Stomach (tissue), 9 donors: ENCODE results near the gene NHERF1. TPM values are rescaled to one million over a fixed set of nuclear protein-coding genes. Genes with fewer than 3 reads are reported as not detected.

Experiments used
- DNase-seq, 2 donors: peaks; one replicate each; pipeline versions ENCODE4 v3.0.0 to v3.0.0-alpha.2; 2013 to 2019
- H3K27ac ChIP-seq, 5 donors: fragments of 200-600 bp in 4 of 5; sonication (generic) in 4 of 5; one replicate each; pipeline ENCODE4 v1.5.1; 2013 to 2019; ENCODE audit warnings: mild to moderate bottlenecking in 1 of 5, moderate library complexity in 1 of 5
- H3K27me3 ChIP-seq, 3 donors: fragments of 200-600 bp; sonication (generic); one replicate each; pipeline ENCODE4 v1.5.1; 2017 to 2019; ENCODE audit warnings: mixed run types in 1 of 3
- H3K36me3 ChIP-seq, 4 donors: fragments of 200-600 bp; sonication (generic); 1 replicate in 3 of 4; 2 replicates in 1 of 4; pipeline ENCODE4 v1.5.1; 2016 to 2019
- H3K4me1 ChIP-seq, 4 donors: fragments of 200-600 bp; sonication (generic); one replicate each; pipeline ENCODE4 v1.5.1; 2016 to 2019
- H3K4me3 ChIP-seq, 4 donors: fragments of 200-600 bp; sonication (generic) in 3 of 4; one replicate each; pipeline ENCODE4 v1.5.1; 2016 to 2019; ENCODE audit warnings: mild to moderate bottlenecking in 1 of 4
- H3K9me3 ChIP-seq, 4 donors: fragments of 200-600 bp; sonication (generic); one replicate each; pipeline ENCODE4 v1.5.1; 2016 to 2019
- EP300 ChIP-seq: sonication (generic); formaldehyde crosslinking; IDR thresholded peaks from one replicate; pipeline ENCODE4 v1.6.1; 2017; ENCODE audit warnings: antibody characterized with exemption
- POLR2A ChIP-seq, 4 donors: fragments of 450-650 bp; IDR thresholded peaks; one replicate each; pipeline ENCODE4 v1.6.1; 2016; ENCODE audit warnings: antibody characterized with exemption in 4 of 4, control low read depth in 2 of 4, mild to moderate bottlenecking in 1 of 4, moderate library complexity in 1 of 4
- POLR2AphosphoS5 ChIP-seq, 3 donors: sonication (generic); formaldehyde crosslinking; IDR thresholded peaks; one replicate each; pipeline ENCODE4 v1.6.1; 2016; ENCODE audit warnings: antibody characterized with exemption in 3 of 3
- WGBS, 5 donors: extraction: QIAGEN DNeasy Blood & Tissue Kit in 3 of 5; methylation state at CpG; one replicate each; pipeline versions ENCODE4 v1.1.5 to v1.1.7; 2013 to 2018; 5-methylcytosine and 5-hydroxymethylcytosine counted together
- intact Hi-C: fragments of 100-400 bp; cut with DNase I; formaldehyde crosslinking; loops from one replicate; pipeline ENCODE4 v1.15.1; 2023; ENCODE audit warnings: low total_unique reads
- polyA plus RNA-seq, 3 donors: library from polyadenylated mRNA; stranded (reverse); fragments of 200-250 nt; gene quantifications; one replicate each; pipeline ENCODE4 v1.2.3, GENCODE V29; 2013
- total RNA-seq, 5 donors: library from RNA; depleted of rRNA; stranded (reverse); fragments of >200 nt; gene quantifications; one replicate each; pipeline versions ENCODE4 v1.1.0 to v1.2.3, GENCODE V29; 2014 to 2016
- TF ChIP-seq, protein P1 (sequence below), 7 experiments: fragments of 450-650 bp in 4 of 7; fragments of 200-600 bp in 3 of 7; sonication (generic) in 3 of 7; IDR thresholded peaks; one replicate each; pipeline ENCODE4 v1.5.1; 2016 to 2019; ENCODE audit warnings: antibody characterized with exemption in 7 of 7, control low read depth in 2 of 7, mild to moderate bottlenecking in 1 of 7
- donor health status: healthy with polysubstance abuse.
- donor health status: Bipolar disorder and iron deficiency.
- donor health status: healthy.

NHERF1 gene
- total and polyA plus RNA-seq, 8 donors: 14.9 to 152 (median 82.4) TPM

DNA sequence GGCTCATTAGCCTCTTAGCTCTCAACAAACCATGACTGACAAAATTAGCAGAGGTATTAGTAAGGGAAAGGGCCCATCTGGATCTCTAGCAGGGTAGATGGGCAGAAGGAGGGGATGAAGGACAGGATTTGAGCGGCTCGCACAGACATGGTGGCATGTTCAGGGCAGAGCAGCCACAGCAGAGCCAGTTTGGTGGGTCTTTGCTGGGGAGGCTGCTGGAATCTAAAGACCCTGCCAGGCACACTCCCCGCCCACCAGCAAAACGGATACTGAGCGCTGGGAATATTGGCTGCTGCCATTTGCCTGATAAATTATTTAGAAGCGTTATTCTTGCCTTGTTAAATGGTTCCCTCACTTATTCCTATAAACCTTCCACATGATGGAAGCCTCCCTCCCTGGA lies 48.4 kb downstream of the NHERF1 start:
- no peak overlapping the region for H3K27ac ChIP-seq
- H3K4me3 ChIP-seq: no peak overlapping the region
- intact Hi-C loops: no loop called here
- H3K4me1 ChIP-seq: no peaks in the 10 kb centered on the region
- H3K36me3 ChIP-seq: peaks cover 47 to 98% (median 96%) of the 10 kb centered on the region in 4 donors
- no peaks in the 10 kb centered on the region for H3K9me3 ChIP-seq
- whole genome bisulfite sequencing, 5 donors: 89 to 95% (median 93%) methylated on average over 6 of the region's 6 CpGs
- no peak for DNase-seq
- TF ChIP-seq POLR2A (IDR thresholded peaks at IDR 0.05) (no peak), EP300 (no peak), POLR2AphosphoS5 (IDR thresholded peaks at IDR 0.05) (no peak)
- TF ChIP-seq, protein P1, sequence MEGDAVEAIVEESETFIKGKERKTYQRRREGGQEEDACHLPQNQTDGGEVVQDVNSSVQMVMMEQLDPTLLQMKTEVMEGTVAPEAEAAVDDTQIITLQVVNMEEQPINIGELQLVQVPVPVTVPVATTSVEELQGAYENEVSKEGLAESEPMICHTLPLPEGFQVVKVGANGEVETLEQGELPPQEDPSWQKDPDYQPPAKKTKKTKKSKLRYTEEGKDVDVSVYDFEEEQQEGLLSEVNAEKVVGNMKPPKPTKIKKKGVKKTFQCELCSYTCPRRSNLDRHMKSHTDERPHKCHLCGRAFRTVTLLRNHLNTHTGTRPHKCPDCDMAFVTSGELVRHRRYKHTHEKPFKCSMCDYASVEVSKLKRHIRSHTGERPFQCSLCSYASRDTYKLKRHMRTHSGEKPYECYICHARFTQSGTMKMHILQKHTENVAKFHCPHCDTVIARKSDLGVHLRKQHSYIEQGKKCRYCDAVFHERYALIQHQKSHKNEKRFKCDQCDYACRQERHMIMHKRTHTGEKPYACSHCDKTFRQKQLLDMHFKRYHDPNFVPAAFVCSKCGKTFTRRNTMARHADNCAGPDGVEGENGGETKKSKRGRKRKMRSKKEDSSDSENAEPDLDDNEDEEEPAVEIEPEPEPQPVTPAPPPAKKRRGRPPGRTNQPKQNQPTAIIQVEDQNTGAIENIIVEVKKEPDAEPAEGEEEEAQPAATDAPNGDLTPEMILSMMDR (IDR thresholded peaks at IDR 0.05): no peak
- H3K27me3 ChIP-seq: no peaks in the 10 kb centered on the region

GRCh38 chr17:74797824-74798223 lies 49.4 kb downstream of the NHERF1 start:
- Histone ChIP-seq H3K27ac (no peak overlapping the region), H3K4me1 (no peaks in the 10 kb centered on the region), H3K9me3 (no peaks in the 10 kb centered on the region), H3K36me3 (peaks cover 47 to 100% (median 100%) of the 10 kb centered on the region in 4 donors), H3K27me3 (no peaks in the 10 kb centered on the region), H3K4me3 (no peak overlapping the region)
- no peak for DNase-seq
- intact Hi-C loops: no loop called here
- 92 to 99% (median 97%) methylated on average over 4 of the region's 4 CpGs for WGBS, 5 donors
- no peak for TF ChIP-seq POLR2A (IDR thresholded peaks at IDR 0.05)
- TF ChIP-seq, protein P1 (IDR thresholded peaks at IDR 0.05): no peak
- no peak for TF ChIP-seq EP300
- TF ChIP-seq POLR2AphosphoS5 (IDR thresholded peaks at IDR 0.05): no peak

GRCh38 chr17:74798239-74798707 lies 49.8 kb downstream of the NHERF1 start:
- Histone ChIP-seq H3K27ac (no peak overlapping the region), H3K4me3 (no peak overlapping the region), H3K36me3 (peaks cover 47 to 100% (median 98%) of the 10 kb centered on the region in 4 donors), H3K9me3 (no peaks in the 10 kb centered on the region), H3K27me3 (no peaks in the 10 kb centered on the region), H3K4me1 (no peaks in the 10 kb centered on the region)
- 83 to 91% (median 85%) methylated on average over 8 of the region's 8 CpGs for WGBS, 5 donors
- intact Hi-C loops: no loop called here
- TF ChIP-seq POLR2AphosphoS5 (IDR thresholded peaks at IDR 0.05): no peak
- no peak for TF ChIP-seq POLR2A (IDR thresholded peaks at IDR 0.05)
- TF ChIP-seq, protein P1 (IDR thresholded peaks at IDR 0.05): no peak
- TF ChIP-seq EP300: no peak
- DNase-seq: no peak

DNA sequence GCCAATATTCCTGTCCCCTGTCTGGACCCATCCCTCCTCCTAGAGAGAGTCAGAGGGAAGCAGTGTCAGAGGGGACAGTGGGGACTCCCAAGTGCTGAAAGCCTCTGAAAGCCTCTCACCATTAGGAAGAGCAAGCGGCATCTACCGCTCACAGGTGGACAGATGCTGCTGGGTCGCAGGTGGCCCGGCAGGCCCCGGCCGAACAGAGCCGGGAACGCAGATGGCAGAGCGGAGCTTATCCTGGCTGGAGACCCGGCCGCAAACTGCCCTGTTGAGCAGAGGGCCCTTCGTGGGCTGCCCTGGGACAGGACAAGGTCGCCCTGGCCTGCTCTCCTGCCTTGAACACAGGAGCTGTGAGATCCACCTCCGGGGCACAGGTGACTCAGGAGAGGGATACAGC lies 50.7 kb downstream of the NHERF1 start:
- DNase-seq: no peak
- Histone ChIP-seq H3K4me3 (no peak overlapping the region), H3K4me1 (no peaks in the 10 kb centered on the region), H3K27me3 (no peaks in the 10 kb centered on the region), H3K27ac (no peak overlapping the region), H3K36me3 (peaks cover 41 to 97% (median 94%) of the 10 kb centered on the region in 4 donors), H3K9me3 (no peaks in the 10 kb centered on the region)
- intact Hi-C loops: no loop called here
- TF ChIP-seq, protein P1 (IDR thresholded peaks at IDR 0.05): no peak
- TF ChIP-seq POLR2A (IDR thresholded peaks at IDR 0.05) (no peak), POLR2AphosphoS5 (IDR thresholded peaks at IDR 0.05) (no peak), EP300 (no peak)
- 93 to 98% (median 96%) methylated on average over 9 to 14 of the region's 14 CpGs for WGBS, 5 donors
